ENCODE data around the gene CMKLR1. TPM values are rescaled to one million over a fixed set of nuclear protein-coding genes. Genes with fewer than 3 reads are reported as not detected.

Gene CMKLR1
- total RNA-seq, 1 experiment from 2014 or later: 0.12 TPM

GRCh38 chr12:108327621-108328344, 11.3 kb downstream of the CMKLR1 start:
- CTCF ChIA-PET: no interaction called here
- POLR2A ChIA-PET: no interaction called here
- intact Hi-C loops (cut with micrococcal nuclease): no loop called here
- TF ChIP-seq, protein P1, sequence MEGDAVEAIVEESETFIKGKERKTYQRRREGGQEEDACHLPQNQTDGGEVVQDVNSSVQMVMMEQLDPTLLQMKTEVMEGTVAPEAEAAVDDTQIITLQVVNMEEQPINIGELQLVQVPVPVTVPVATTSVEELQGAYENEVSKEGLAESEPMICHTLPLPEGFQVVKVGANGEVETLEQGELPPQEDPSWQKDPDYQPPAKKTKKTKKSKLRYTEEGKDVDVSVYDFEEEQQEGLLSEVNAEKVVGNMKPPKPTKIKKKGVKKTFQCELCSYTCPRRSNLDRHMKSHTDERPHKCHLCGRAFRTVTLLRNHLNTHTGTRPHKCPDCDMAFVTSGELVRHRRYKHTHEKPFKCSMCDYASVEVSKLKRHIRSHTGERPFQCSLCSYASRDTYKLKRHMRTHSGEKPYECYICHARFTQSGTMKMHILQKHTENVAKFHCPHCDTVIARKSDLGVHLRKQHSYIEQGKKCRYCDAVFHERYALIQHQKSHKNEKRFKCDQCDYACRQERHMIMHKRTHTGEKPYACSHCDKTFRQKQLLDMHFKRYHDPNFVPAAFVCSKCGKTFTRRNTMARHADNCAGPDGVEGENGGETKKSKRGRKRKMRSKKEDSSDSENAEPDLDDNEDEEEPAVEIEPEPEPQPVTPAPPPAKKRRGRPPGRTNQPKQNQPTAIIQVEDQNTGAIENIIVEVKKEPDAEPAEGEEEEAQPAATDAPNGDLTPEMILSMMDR (IDR thresholded peaks at IDR 0.05; ENCODE audit: unreplicated experiment): no peak
- Mint-ChIP-seq H3K36me3 (ENCODE audit: insufficient read depth, unreplicated experiment) (no peaks in the 10 kb centered on the region), H3K4me3 (ENCODE audit: unreplicated experiment) (no peak overlapping the region), H3K27ac (ENCODE audit: low read depth, unreplicated experiment) (no peak overlapping the region), H3K27me3 (ENCODE audit: insufficient read depth, unreplicated experiment) (peaks cover 7% of the 10 kb centered on the region), H3K4me1 (ENCODE audit: insufficient read depth, unreplicated experiment) (peaks cover 2% of the 10 kb centered on the region), H3K9me3 (ENCODE audit: unreplicated experiment) (no peaks in the 10 kb centered on the region)
- no TSS peak for BruUV-seq (replicated peaks)
- no peak for DNase-seq (ENCODE audit: unreplicated experiment)

DNA sequence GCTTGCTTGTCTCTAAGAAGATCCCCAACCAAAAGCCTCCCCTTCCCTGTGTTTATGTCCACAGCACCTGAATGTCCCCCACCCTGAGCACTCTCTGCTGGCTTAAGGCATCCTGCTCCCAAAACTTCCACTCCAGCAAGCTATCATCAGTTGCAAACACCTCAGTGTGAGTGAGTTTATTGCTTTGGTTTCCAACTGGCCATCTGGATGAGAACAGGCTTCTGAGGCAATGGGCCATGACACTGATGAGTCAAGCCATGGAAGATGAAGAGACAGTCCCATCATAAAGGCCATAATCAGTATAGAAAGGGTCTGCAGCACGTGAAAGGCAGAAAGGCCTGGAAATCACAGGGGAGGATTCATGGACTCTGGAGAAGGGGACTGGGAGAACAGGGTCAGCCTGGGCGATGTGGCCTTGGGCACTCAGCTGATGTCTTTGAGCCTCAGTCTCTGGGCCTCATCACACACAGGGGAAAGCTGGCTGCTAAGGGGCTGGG, 12.8 kb downstream of the CMKLR1 start:
- Mint-ChIP-seq H3K27ac (ENCODE audit: low read depth, unreplicated experiment) (no peak overlapping the region), H3K9me3 (ENCODE audit: unreplicated experiment) (no peaks in the 10 kb centered on the region), H3K36me3 (ENCODE audit: insufficient read depth, unreplicated experiment) (no peaks in the 10 kb centered on the region), H3K27me3 (ENCODE audit: insufficient read depth, unreplicated experiment) (peaks cover 22% of the 10 kb centered on the region), H3K4me1 (ENCODE audit: insufficient read depth, unreplicated experiment) (no peaks in the 10 kb centered on the region), H3K4me3 (ENCODE audit: unreplicated experiment) (no peak overlapping the region)
- intact Hi-C loops (cut with micrococcal nuclease): no loop called here
- TF ChIP-seq, protein P1 (IDR thresholded peaks at IDR 0.05; ENCODE audit: unreplicated experiment): no peak
- CTCF ChIA-PET: no interaction called here
- DNase-seq (ENCODE audit: unreplicated experiment): no peak
- POLR2A ChIA-PET: no interaction called here
- no TSS peak for BruUV-seq (replicated peaks)

DNA sequence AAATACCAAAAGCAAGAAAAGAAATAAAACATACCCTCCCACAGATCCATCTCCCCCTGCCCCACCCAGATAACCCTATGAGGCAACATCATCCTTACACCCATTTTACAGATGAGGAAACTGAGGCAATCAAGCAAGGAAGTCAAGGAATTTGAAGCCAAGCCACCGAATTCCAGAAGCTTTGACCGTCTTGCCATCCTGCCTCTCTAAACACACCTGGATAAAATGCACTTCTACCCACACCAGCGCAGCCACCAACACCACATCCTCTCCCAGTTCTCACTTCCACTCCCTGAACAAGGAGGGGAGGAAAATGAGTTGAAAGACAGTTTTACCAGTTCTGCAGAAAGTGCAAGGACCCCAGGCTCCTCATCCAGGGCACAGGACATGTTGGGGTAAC, 13.6 kb downstream of the CMKLR1 start:
- H3K4me1 Mint-ChIP-seq (ENCODE audit: insufficient read depth, unreplicated experiment): no peaks in the 10 kb centered on the region
- intact Hi-C loops (cut with micrococcal nuclease): no loop called here
- H3K4me3 Mint-ChIP-seq (ENCODE audit: unreplicated experiment): no peak overlapping the region
- no peak overlapping the region for H3K27ac Mint-ChIP-seq (ENCODE audit: low read depth, unreplicated experiment)
- POLR2A ChIA-PET: no interaction called here
- H3K9me3 Mint-ChIP-seq (ENCODE audit: unreplicated experiment): no peaks in the 10 kb centered on the region
- no peak for DNase-seq (ENCODE audit: unreplicated experiment)
- peaks cover 30% of the 10 kb centered on the region for H3K27me3 Mint-ChIP-seq (ENCODE audit: insufficient read depth, unreplicated experiment)
- CTCF ChIA-PET: interaction anchor here (0.6 kb wide), 1 partner anchor 256 kb away, joined by 3 read pairs; no protein-coding TSS in a partner anchor
- BruUV-seq (replicated peaks): no TSS peak
- no peaks in the 10 kb centered on the region for H3K36me3 Mint-ChIP-seq (ENCODE audit: insufficient read depth, unreplicated experiment)
- TF ChIP-seq, protein P1 (IDR thresholded peaks at IDR 0.05; ENCODE audit: unreplicated experiment): no peak

DNA sequence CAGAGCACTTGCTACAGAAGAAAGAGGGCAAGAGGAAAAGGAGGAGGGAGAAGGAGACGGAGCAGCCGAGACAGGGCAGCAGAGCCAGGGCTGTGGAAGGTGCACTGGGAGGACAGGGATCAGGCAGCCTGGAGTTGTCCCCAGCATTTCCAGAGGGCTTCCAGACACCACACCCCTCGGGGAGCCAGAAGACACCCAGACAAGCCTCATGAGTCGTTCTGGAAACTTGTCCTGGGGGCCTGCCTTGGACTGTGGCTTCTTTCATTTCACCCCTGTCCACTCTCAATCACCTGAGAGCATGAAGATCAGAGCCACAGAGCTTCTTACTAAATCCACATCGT, 14.1 kb downstream of the CMKLR1 start:
- Mint-ChIP-seq H3K27me3 (ENCODE audit: insufficient read depth, unreplicated experiment) (peaks cover 35% of the 10 kb centered on the region), H3K36me3 (ENCODE audit: insufficient read depth, unreplicated experiment) (no peaks in the 10 kb centered on the region), H3K27ac (ENCODE audit: low read depth, unreplicated experiment) (no peak overlapping the region), H3K9me3 (ENCODE audit: unreplicated experiment) (no peaks in the 10 kb centered on the region), H3K4me3 (ENCODE audit: unreplicated experiment) (no peak overlapping the region), H3K4me1 (ENCODE audit: insufficient read depth, unreplicated experiment) (no peaks in the 10 kb centered on the region)
- DNase-seq (ENCODE audit: unreplicated experiment): no peak
- no TSS peak for BruUV-seq (replicated peaks)
- ChIA-PET CTCF (interaction anchor here (0.6 kb wide), 1 partner anchor 256 kb away, joined by 3 read pairs; no protein-coding TSS in a partner anchor), POLR2A (no interaction called here)
- intact Hi-C loops (cut with micrococcal nuclease): no loop called here
- TF ChIP-seq, protein P1 (IDR thresholded peaks at IDR 0.05; ENCODE audit: unreplicated experiment): no peak
